H1 (cell line): Measurements from ENCODE around the gene DAP. TPM values are rescaled to one million over a fixed set of nuclear protein-coding genes. Genes with fewer than 3 reads are reported as not detected.

Experiments used
- CTCF ChIA-PET: fragments of 300-600 bp; sonication (Branson Sonifier 250); formaldehyde crosslinking; loops from one replicate; lab custom pipeline; 2021; ENCODE audit not compliant: partially characterized antibody; lab: Charles Lee
- POLR2A ChIA-PET: fragments of 300-600 bp; sonication (Branson Sonifier 250); formaldehyde crosslinking; loops from one replicate; lab custom pipeline; 2021; ENCODE audit warnings: inconsistent platforms; ENCODE audit not compliant: partially characterized antibody; lab: Charles Lee
- DNase-seq, 2 experiments: peaks; one replicate each; pipeline versions ENCODE4 v3.0.0 to v3.0.0-alpha.2; 2010 to 2022; ENCODE audit warnings: low spot score in 2 of 2, low read depth in 1 of 2, mixed read lengths in 1 of 2
- FAIRE-seq: peaks from 2 replicates; lab custom pipeline; 2011; peaks lifted over from hg19 to GRCh38; lab: Jason Lieb, UNC
- H2AFZ ChIP-seq: 2 replicates; pipeline ENCODE4 v1.8.1; 2012; ENCODE audit warnings: low read length, inconsistent platforms
- H2AK5ac ChIP-seq: 2 replicates; pipeline ENCODE4 v1.6.1; 2013; ENCODE audit warnings: low read depth, low read length
- H2BK120ac ChIP-seq: replicated peaks from 2 replicates; pipeline ENCODE3; 2013; ENCODE audit warnings: low read depth, low read length, inconsistent platforms
- H2BK12ac ChIP-seq: 2 replicates; pipeline ENCODE4 v1.6.1; 2013; ENCODE audit warnings: low read depth, low read length
- H2BK15ac ChIP-seq: 2 replicates; pipeline ENCODE4 v1.6.1; 2013; ENCODE audit warnings: low read length
- H2BK20ac ChIP-seq: 2 replicates; pipeline ENCODE4 v1.6.1; 2013; ENCODE audit warnings: low read length
- H2BK5ac ChIP-seq: 2 replicates; pipeline ENCODE4 v1.6.1; 2013; ENCODE audit warnings: low read depth, low read length
- H3K14ac ChIP-seq: 2 replicates; pipeline ENCODE4 v1.6.1; 2013; ENCODE audit warnings: inconsistent platforms; ENCODE audit not compliant: insufficient read length
- H3K18ac ChIP-seq: 2 replicates; pipeline ENCODE4 v1.6.1; 2013; ENCODE audit warnings: low read length; ENCODE audit errors: extremely low read depth
- H3K23ac ChIP-seq: 2 replicates; pipeline ENCODE4 v1.6.1; 2013; ENCODE audit warnings: inconsistent platforms; ENCODE audit not compliant: insufficient read length
- H3K23me2 ChIP-seq: 2 replicates; pipeline ENCODE4 v1.6.1; 2013; ENCODE audit warnings: low read depth, low read length
- H3K27ac ChIP-seq: 2 replicates; pipeline ENCODE4 v1.6.1; 2011; ENCODE audit warnings: low read depth, low read length, inconsistent platforms
- H3K27me3 ChIP-seq, 4 experiments: replicated peaks in 1 of 4; 1 replicate in 1 of 4; 2 replicates in 3 of 4; pipeline versions ENCODE4 v1.6.1 to v1.8.1; 2011 to 2013; ENCODE audit warnings: low read length in 3 of 4, mild to moderate bottlenecking in 3 of 4, inconsistent platforms in 2 of 4, mixed read lengths in 2 of 4, moderate library complexity in 1 of 4; ENCODE audit not compliant: control insufficient read depth in 3 of 4, insufficient read depth in 3 of 4; ENCODE audit errors: extremely low read depth in 1 of 4
- H3K36me3 ChIP-seq, 4 experiments: 2 replicates each; pipeline versions ENCODE4 v1.6.1 to v1.8.1; 2011 to 2013; ENCODE audit warnings: mild to moderate bottlenecking in 4 of 4, low read length in 3 of 4, moderate library complexity in 2 of 4, control low read depth in 1 of 4, inconsistent platforms in 1 of 4; ENCODE audit not compliant: insufficient read depth in 4 of 4, control insufficient read depth in 2 of 4
- H3K4ac ChIP-seq: replicated peaks from 2 replicates; pipeline ENCODE3; 2013; ENCODE audit warnings: low read length, low read depth, mixed read lengths, inconsistent platforms; ENCODE audit not compliant: insufficient read length
- H3K4me1 ChIP-seq, 4 experiments: replicated peaks in 1 of 4; 1 replicate in 1 of 4; 2 replicates in 3 of 4; pipeline versions ENCODE4 v1.6.1 to v1.8.1; 2011 to 2013; ENCODE audit warnings: low read length in 3 of 4, inconsistent platforms in 2 of 4, mixed read lengths in 1 of 4; ENCODE audit not compliant: insufficient read depth in 4 of 4, control insufficient read depth in 3 of 4
- H3K4me2 ChIP-seq, 2 experiments: 2 replicates each; pipeline versions ENCODE4 v1.6.1 to v1.8.1; 2011 to 2013; ENCODE audit warnings: low read depth in 2 of 2, low read length in 2 of 2, control low read depth in 1 of 2, inconsistent platforms in 1 of 2, mild to moderate bottlenecking in 1 of 2; ENCODE audit not compliant: insufficient read depth in 1 of 2
- H3K4me3 ChIP-seq, 4 experiments: fragments of 200-600, 300-600 bp in 1 of 4; sonication (generic), shearing (Covaris generic), sonication (Bioruptor Twin) in 1 of 4; 2 replicates each; pipeline versions ENCODE4 v1.5.1 to v1.8.1; 2011 to 2016; ENCODE audit warnings: low read length in 4 of 4, low read depth in 3 of 4, control low read depth in 2 of 4, inconsistent platforms in 2 of 4, mild to moderate bottlenecking in 2 of 4, mixed read lengths in 1 of 4, moderate library complexity in 1 of 4; ENCODE audit not compliant: insufficient read depth in 2 of 4; ENCODE audit errors: extremely low read depth in 1 of 4
- H3K56ac ChIP-seq: replicated peaks from 2 replicates; pipeline ENCODE3; 2013; ENCODE audit warnings: low read depth, mild to moderate bottlenecking, mixed read lengths, low read length, inconsistent platforms; ENCODE audit not compliant: insufficient read length
- H3K79me1 ChIP-seq: 2 replicates; pipeline ENCODE4 v1.6.1; 2013; ENCODE audit warnings: low read depth, low read length, control low read depth
- H3K79me2 ChIP-seq, 2 experiments: 2 replicates each; pipeline versions ENCODE4 v1.6.1 to v1.8.1; 2012 to 2013; ENCODE audit warnings: low read length in 2 of 2, mild to moderate bottlenecking in 2 of 2, inconsistent platforms in 1 of 2; ENCODE audit not compliant: insufficient read depth in 2 of 2, control insufficient read depth in 1 of 2
- H3K9ac ChIP-seq, 4 experiments: replicated peaks in 1 of 4; 1 replicate in 1 of 4; 2 replicates in 3 of 4; pipeline versions ENCODE4 v1.6.1 to v1.8.1; 2011 to 2013; ENCODE audit warnings: low read depth in 3 of 4, low read length in 3 of 4, control low read depth in 2 of 4, mild to moderate bottlenecking in 2 of 4, moderate library complexity in 2 of 4, inconsistent platforms in 1 of 4; ENCODE audit errors: extremely low read depth in 1 of 4
- H3K9me3 ChIP-seq, 2 experiments: 2 replicates each; pipeline versions ENCODE4 v1.6.1 to v1.8.1; 2012 to 2013; ENCODE audit warnings: mild to moderate bottlenecking in 2 of 2, moderate library complexity in 2 of 2, control low read depth in 1 of 2, inconsistent platforms in 1 of 2, low read depth in 1 of 2, low read length in 1 of 2, mixed read lengths in 1 of 2; ENCODE audit not compliant: insufficient read depth in 2 of 2
- H4K20me1 ChIP-seq, 2 experiments: replicated peaks in 1 of 2; 2 replicates each; pipeline versions ENCODE3 to v1.8.1; 2011 to 2013; ENCODE audit warnings: inconsistent platforms in 2 of 2, low read length in 2 of 2, mild to moderate bottlenecking in 1 of 2; ENCODE audit not compliant: insufficient read depth in 2 of 2, control insufficient read depth in 1 of 2
- H4K5ac ChIP-seq: 2 replicates; pipeline ENCODE4 v1.6.1; 2013; ENCODE audit warnings: low read length, low read depth, mixed read lengths, inconsistent platforms; ENCODE audit not compliant: insufficient read length
- H4K8ac ChIP-seq: 2 replicates; pipeline ENCODE4 v1.8.0; 2013; ENCODE audit warnings: mild to moderate bottlenecking, moderate library complexity, low read length, inconsistent platforms; ENCODE audit not compliant: insufficient read depth; ENCODE audit errors: extremely low read depth
- H4K91ac ChIP-seq: replicated peaks from 2 replicates; pipeline ENCODE3; 2013; ENCODE audit warnings: low read length, mixed read lengths, inconsistent platforms; ENCODE audit not compliant: insufficient read length
- BCL11A ChIP-seq, 2 experiments: IDR thresholded peaks; one replicate each; pipeline ENCODE4 v1.6.1; 2011; ENCODE audit warnings: low read depth in 2 of 2, low read length in 2 of 2, mild to moderate bottlenecking in 2 of 2
- BRCA1 ChIP-seq: IDR thresholded peaks from 2 replicates; pipeline ENCODE4 v1.6.1; 2012; ENCODE audit warnings: low read depth, low read length, improper control_type of control experiment
- CBX8 ChIP-seq: fragments of 300-800, 300-1000 bp; sonication (generic); IDR thresholded peaks from 2 replicates; pipeline ENCODE4 v1.7.1; 2016; ENCODE audit warnings: low read depth, low read length, borderline replicate concordance
- CREB1 ChIP-seq: IDR thresholded peaks from 2 replicates; pipeline ENCODE4 v1.6.1; 2012; ENCODE audit warnings: inconsistent platforms
- CTBP2 ChIP-seq: IDR thresholded peaks from 2 replicates; pipeline ENCODE4 v1.7.0; 2011; ENCODE audit warnings: borderline replicate concordance, mild to moderate bottlenecking, moderate library complexity, mixed read lengths, low read length; ENCODE audit not compliant: insufficient read depth, insufficient read length
- GTF2F1 ChIP-seq: IDR thresholded peaks from 2 replicates; pipeline ENCODE4 v1.6.1; 2012; ENCODE audit warnings: low read depth, low read length, improper control_type of control experiment, borderline replicate concordance
- KDM4A ChIP-seq: IDR thresholded peaks from one replicate; pipeline ENCODE4 v1.7.1; 2012; ENCODE audit warnings: low read depth, mild to moderate bottlenecking, moderate library complexity, low read length, inconsistent platforms; ENCODE audit not compliant: severe bottlenecking
- NANOG ChIP-seq: IDR thresholded peaks from 2 replicates; pipeline ENCODE4 v1.6.1; 2011; ENCODE audit warnings: low read length, low read depth, mild to moderate bottlenecking, inconsistent platforms; ENCODE audit not compliant: insufficient read depth, poor library complexity, severe bottlenecking
- RXRA ChIP-seq: IDR thresholded peaks from 2 replicates; pipeline ENCODE4 v1.6.1; 2011; ENCODE audit warnings: low read depth, mild to moderate bottlenecking, low read length, moderate library complexity; ENCODE audit not compliant: insufficient read depth
- TAF7 ChIP-seq: optimal IDR thresholded peaks from 2 replicates; pipeline ENCODE3; 2011; ENCODE audit warnings: low read depth, mild to moderate bottlenecking, inconsistent platforms, low read length, moderate library complexity, borderline replicate concordance
- TEAD4 ChIP-seq: IDR thresholded peaks from 2 replicates; pipeline ENCODE4 v1.6.1; 2012; ENCODE audit warnings: low read depth, low read length, inconsistent platforms, mixed read lengths
- ZNF274 ChIP-seq: IDR thresholded peaks from 2 replicates; pipeline ENCODE4 v1.7.0; 2012; ENCODE audit warnings: low read length, borderline replicate concordance; ENCODE audit errors: extremely low read depth
- WGBS, 2 experiments: shearing (Covaris generic) in 1 of 2; methylation state at CpG; one replicate each; pipeline versions ENCODE4 v1.1.6 to v1.1.7; 2013 to 2015; ENCODE audit warnings: low lambda C conversion rate in 2 of 2, mixed read lengths in 2 of 2, inconsistent platforms in 1 of 2, low coverage in 1 of 2, missing lambda C conversion rate in 1 of 2; ENCODE audit not compliant: insufficient replicate concordance in 2 of 2, insufficient coverage in 1 of 2, insufficient read length in 1 of 2; ENCODE audit errors: extremely low coverage in 1 of 2, missing lambda C conversion rate in 1 of 2; 5-methylcytosine and 5-hydroxymethylcytosine counted together
- polyA plus RNA-seq, 7 experiments: library from polyadenylated mRNA; depleted of rRNA in 3 of 7; stranded (reverse) in 5 of 7; unstranded in 2 of 7; fragments of >200 nt in 5 of 7; fragments of 200-250 nt in 2 of 7; gene quantifications; 1 replicate in 5 of 7; 2 replicates in 1 of 7; 4 replicates in 1 of 7; pipeline versions ENCODE4 v1.2.1 to v1.2.3, GENCODE V29; 2011 to 2013; ENCODE audit warnings: missing spikeins in 2 of 7, mixed read lengths in 2 of 7
- total RNA-seq: library from RNA; stranded (reverse); fragmentation: NEBNext Ultra II Directional; extraction: Animal tissue kit (Norgen Biotek cat#: 25700); gene quantifications from 2 replicates; pipeline ENCODE4 v1.2.1, GENCODE V29; 2021

Gene DAP
- total and polyA plus RNA-seq, 2 of the 8 experiments (the other 6 are each of a cell fraction or from before 2014, with no cell fraction given) = 26.2 to 44.4 TPM

DNA sequence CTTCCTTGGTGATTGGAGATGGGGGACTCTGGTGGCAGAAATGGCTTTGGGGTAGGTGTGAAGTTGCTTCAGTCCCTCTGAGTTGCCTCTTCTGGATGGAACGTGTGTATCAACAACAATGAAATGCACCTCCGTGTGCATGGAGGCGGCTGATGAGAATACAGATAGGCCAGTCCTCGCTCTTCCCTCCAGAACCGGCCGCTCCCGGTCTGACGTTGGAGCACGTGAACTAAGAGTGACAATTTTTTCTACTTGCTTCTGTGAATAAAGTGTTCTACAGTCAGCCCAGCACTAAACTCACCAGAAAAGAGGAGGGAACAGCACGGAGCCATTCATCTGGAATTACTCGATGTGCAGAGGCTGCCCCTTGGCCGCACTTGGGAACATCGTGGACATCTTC, 106.5 kb downstream of the DAP start:
- FAIRE-seq (no peak), DNase-seq (no peak)
- H4K20me1 ChIP-seq = peaks cover 0 to 3% of the 10 kb centered on the region in 2 experiments
- no peak overlapping the region for H2BK15ac ChIP-seq
- H3K23me2 ChIP-seq = 0 out of 2 replicates have a peak, but pooled peaks cover 2% of the 10 kb centered on the region
- H3K79me1 ChIP-seq = peaks cover 4% of the 10 kb centered on the region; the same call in 1 of the 2 replicates
- no peak overlapping the region for H3K9ac ChIP-seq
- no peak overlapping the region for H3K23ac ChIP-seq
- no peak overlapping the region for H2AK5ac ChIP-seq
- no peak overlapping the region for H2BK12ac ChIP-seq
- H3K56ac ChIP-seq = no peak overlapping the region
- H2BK20ac ChIP-seq = no peak overlapping the region
- no peaks in the 10 kb centered on the region; a peak in 1 of 4 replicates for H3K79me2 ChIP-seq
- 97% methylated on average over 13 of the region's 13 CpGs; no CpG with 5 or more reads in 1 of the 2 experiments for WGBS, 2 experiments
- H3K27me3 ChIP-seq = no peaks in the 10 kb centered on the region
- CTCF ChIA-PET = interaction anchor here (0.6 to 1.0 kb wide), 2 partner anchors 10 to 201 kb away, joined by 3 read pairs; no protein-coding TSS in a partner anchor
- no peak overlapping the region for H4K5ac ChIP-seq
- no peak overlapping the region for H3K4ac ChIP-seq
- H2BK5ac ChIP-seq = no peak overlapping the region
- no peak overlapping the region for H4K91ac ChIP-seq
- no peak overlapping the region for H3K4me3 ChIP-seq
- peaks cover 0 to 8% (median under 1%) of the 10 kb centered on the region in 4 experiments; a peak in 5 of 8 replicates for H3K36me3 ChIP-seq
- no peaks in the 10 kb centered on the region for H3K9me3 ChIP-seq
- no peak overlapping the region for H2AFZ ChIP-seq
- no peak overlapping the region for H3K4me2 ChIP-seq
- H3K27ac ChIP-seq = no peak overlapping the region
- peaks cover 2 to 13% (median 6%) of the 10 kb centered on the region in 4 experiments for H3K4me1 ChIP-seq
- POLR2A ChIA-PET = interaction anchor here (1.6 kb wide), 1 partner anchor 17 kb away, joined by 3 read pairs; no protein-coding TSS in a partner anchor
- no peak overlapping the region for H4K8ac ChIP-seq
- H2BK120ac ChIP-seq = no peak overlapping the region
- H3K18ac ChIP-seq = no peak overlapping the region
- no peak overlapping the region for H3K14ac ChIP-seq
- no peak for TF ChIP-seq BRCA1
- no peak for TF ChIP-seq ZNF274
- no peak for TF ChIP-seq KDM4A
- no peak for TF ChIP-seq CBX8
- TF ChIP-seq TEAD4 = no peak
- TF ChIP-seq CTBP2 = no peak
- TF ChIP-seq GTF2F1 = no peak
- TF ChIP-seq NANOG = no peak
- no peak for TF ChIP-seq CREB1
- TF ChIP-seq TAF7 = no peak
- no peak for TF ChIP-seq RXRA
- no peak for TF ChIP-seq BCL11A (IDR thresholded peaks at IDR 0.05; ENCODE audit: low read depth in 2 of 2, low read length in 2 of 2)
